ENCODE measurements around the gene FLCN.
"Not testable (repeated sequence)": the region's sequence is repeated elsewhere in the genome, so short reads cannot be mapped to it uniquely, and the experiment has no call there.

The FLCN gene, protein sequence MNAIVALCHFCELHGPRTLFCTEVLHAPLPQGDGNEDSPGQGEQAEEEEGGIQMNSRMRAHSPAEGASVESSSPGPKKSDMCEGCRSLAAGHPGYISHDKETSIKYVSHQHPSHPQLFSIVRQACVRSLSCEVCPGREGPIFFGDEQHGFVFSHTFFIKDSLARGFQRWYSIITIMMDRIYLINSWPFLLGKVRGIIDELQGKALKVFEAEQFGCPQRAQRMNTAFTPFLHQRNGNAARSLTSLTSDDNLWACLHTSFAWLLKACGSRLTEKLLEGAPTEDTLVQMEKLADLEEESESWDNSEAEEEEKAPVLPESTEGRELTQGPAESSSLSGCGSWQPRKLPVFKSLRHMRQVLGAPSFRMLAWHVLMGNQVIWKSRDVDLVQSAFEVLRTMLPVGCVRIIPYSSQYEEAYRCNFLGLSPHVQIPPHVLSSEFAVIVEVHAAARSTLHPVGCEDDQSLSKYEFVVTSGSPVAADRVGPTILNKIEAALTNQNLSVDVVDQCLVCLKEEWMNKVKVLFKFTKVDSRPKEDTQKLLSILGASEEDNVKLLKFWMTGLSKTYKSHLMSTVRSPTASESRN

DNA sequence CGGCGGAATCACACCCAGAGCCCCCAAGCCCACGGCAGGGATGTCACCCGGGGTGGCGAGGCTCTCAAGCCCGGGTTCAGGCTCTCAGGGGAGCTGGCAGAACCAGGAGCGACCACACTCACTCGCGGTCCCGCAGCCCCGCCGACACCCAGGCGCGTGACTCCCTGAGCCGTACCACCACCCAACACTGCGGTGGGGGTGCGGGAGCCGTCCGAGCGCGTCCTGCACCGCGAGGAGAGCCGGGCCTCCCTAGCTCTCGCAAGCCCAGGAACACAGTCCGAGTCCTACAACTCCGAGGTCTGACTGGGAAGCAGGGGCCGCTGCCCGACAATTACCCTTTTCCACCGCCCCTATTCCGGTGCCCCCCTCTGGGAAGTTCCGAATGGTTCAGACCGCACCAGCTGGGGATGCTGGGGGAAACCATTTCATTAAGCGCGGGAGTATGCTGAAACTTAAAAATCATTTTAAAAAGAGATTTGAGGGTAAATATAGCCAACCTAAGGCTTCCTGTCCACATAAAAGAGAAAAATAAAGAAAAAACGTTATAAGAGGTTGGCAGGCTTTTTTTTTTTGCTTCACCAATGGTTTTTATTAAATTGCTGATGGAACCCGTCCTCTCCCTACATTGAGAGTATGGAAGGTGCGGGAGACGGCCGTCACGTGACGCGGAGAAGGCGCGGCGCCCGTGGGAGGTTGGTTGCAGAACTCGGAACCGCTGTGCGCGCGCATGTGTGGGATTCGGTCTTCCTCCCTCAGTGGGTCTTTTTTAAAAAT, at the start of gene FLCN:
Gene FLCN (minus strand): TSS at position 143 of the 774 bp plus-strand sequence. CDS start 9,031 bp downstream, outside the sequence.
- peak within 1 kb of the TSS; percentile 91 for H3K4me3 ChIP-seq (ENCODE audit: low read depth, low read length)

DNA sequence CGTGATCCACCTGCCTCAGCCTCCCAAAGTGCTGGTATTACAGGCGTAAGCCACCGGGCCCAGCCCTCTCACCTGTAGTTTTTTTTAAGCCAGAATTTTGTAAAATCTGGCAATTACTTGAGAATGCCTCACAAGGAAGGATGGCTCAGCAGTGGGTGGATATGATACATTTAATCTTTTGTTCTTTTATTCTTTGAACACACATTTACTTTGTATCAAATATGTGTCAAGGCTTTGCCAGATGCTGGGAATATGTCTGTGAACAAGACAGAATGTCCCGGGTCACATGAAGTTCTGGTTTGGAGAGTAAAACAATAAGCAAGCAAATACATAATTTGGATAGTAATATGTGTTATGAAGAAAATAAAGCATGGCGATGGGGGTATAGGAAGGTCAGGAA, 49.0 kb upstream of the FLCN start:
- H3K4me3 ChIP-seq (ENCODE audit: low read depth, low read length): no peak overlapping the region

DNA sequence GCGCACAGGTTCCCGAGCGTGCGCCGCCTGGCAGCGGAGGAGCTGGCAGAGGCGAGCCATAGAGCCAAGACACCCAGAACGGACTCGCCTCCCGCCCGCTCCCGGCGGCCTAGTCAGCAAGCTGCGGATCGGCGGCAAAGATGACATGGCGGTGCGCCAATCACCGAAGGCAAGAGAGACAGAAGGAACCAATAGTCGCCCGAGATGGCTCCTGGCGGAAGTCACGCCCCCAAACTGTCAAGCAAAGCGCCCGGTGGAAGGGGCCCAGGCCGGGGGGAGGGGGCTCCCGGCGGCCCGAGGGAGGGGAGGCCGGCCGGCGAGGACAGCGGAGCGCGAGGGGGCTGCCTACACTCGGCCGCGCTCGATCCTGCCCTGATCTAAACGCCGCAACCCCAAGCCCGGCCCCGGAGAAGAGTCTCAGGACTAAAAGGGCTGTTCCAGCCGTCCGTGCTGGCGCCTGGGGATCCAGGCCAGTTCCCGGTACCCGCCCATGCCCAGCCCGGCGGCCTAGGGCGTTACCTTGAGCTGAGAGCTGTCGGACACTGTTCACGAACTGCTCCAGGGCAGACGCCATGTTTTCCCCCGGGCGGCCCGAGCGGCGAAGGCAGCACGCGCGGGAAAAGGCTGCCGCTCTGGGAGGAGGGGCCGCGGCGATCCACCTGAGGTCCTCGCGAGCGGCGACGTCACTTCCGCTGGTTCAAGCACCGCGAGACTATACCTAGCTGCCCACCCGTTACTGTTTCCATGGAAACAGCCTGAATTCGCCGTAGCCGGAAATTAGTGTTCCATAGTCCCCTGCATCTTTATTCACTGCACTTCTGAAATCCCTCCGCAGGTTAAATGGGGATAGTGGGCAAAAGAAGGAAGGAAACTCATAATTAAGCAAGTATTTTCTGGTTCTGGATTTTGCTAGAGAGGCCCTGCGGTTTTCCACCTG, 43.9 kb upstream of the FLCN start, which contains the start of gene COPS3:
Gene COPS3 (minus strand): TSS at position 634 of the 937 bp plus-strand sequence. CDS start 60 bp downstream, at position 574.
- H3K4me3 ChIP-seq (ENCODE audit: low read depth, low read length): peak within 1 kb of the TSS; percentile 90

GRCh38 chr17:17279316-17279715, 42.3 kb upstream of the FLCN start:
- peak overlapping the region; percentile 90 for H3K4me3 ChIP-seq (ENCODE audit: low read depth, low read length)

DNA sequence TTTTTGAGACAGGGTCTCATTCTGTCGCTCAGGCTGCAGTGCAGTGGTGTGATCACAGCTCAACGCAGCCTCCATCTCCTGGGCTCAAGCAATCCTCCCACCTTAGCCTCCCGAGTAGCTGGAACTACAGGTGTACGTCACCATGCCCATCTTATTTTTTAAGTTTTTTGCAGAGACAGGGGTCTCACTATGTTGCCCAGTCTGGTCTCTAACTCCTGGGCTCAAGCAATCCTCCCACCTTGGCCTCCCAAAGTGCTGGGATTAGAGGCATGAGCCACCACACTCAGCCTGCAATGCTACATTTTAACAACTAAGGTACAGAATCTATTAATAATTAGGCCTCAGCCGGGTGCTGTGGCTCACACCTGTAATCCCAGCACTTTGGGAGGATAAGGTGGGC, 40.5 kb upstream of the FLCN start:
- H3K4me3 ChIP-seq (ENCODE audit: low read depth, low read length): not testable (repeated sequence)

DNA sequence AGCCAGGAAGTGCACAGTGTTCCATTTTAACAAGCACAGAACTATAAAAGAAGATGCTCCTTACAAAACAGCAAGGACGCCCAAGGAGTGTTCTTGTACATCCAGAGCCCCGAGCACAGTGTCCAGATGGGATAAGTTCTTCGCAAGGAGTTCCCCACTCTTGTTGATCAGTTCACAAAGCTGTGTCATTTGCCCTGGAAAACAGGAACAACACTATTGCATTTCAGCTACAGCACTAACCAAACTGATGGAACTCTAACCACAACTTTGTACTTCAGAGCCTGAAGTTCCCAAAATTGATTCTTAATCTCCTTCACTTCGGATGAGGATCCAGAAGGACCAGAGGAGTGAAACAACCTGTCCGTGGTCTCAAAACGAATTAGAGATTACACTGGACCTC, 39.0 kb upstream of the FLCN start:
- H3K4me3 ChIP-seq (ENCODE audit: low read depth, low read length): no peak overlapping the region

DNA sequence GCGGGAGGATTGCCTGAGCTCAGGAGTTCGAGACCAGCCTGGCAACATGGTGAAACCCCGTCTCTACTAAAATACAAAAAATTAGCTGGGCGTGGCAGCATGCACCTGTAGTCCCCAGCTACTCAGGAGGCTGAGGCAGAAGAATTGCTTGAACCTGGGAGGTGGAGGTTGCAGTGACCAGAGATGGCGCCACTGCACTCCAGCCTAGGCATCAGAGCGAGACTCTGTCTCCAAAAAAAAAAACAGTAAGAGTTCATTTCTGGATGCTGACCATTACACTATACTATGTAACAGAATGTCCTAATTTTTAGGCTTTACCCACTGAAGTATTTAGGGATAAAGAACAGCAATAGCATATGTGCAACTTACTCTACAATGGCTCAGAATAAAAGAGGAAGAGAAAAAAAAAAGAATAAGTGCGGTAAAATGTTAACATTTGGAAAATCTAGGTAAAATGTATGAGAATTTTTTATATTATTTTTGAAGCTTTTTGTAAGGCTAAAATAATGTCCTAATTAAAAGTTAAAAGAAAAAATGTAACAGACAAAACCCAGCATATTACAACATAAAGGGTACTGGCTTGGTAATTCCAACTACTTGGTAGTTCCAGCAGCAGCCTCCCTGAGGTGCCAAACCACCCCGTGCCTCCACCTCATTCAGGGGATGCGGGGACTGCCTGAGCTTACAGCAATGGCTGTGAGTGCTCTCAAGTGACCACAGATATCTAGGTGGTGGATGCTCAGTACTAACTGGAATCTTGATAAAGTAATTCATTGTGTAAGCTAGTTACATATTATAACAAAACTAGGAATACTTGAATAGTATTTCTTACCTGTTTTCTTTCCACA, 33.2 kb upstream of the FLCN start:
- no peak overlapping the region for H3K4me3 ChIP-seq (ENCODE audit: low read depth, low read length)

DNA sequence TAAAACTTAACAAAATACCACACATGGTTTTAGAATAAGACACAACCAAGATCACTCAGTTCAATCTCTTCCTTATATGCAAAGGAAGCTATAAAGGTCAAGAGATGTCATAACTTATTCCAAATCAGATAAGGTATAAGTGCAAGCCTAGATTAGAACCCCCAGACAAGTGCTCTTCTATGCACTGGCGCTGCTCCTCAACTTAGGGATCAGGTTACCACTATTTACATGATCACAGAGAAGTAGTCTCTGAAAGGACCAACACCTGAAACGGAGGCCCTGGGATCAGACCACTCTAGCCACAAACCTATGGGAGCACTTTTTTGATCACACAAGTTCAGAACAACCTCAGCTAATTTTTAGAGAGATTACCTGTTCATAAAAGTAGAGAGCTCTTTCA, 27.5 kb upstream of the FLCN start:
- no peak overlapping the region for H3K4me3 ChIP-seq (ENCODE audit: low read depth, low read length)

DNA sequence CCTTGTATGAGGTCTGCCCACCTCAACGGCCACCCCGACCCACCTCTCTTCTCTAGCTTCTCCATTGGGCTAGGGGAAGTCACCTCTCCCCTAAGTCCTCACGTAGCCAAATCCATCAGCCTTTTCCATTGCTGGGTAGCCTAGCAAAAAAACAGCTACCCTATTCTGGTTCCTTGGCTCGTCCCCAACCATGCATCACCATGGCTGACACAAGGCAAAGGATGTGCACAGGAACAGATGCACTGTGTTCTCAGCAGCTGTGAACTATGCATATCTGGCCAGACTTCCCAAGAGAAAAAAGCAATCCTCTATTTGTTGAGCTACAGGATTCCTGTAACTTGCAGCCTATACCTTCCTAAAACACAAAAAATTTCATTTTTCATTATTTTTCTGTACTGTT, 22.0 kb upstream of the FLCN start:
- no peak overlapping the region for H3K4me3 ChIP-seq (ENCODE audit: low read depth, low read length)

GRCh38 chr17:17258011-17258410, 21.0 kb upstream of the FLCN start:
- H3K4me3 ChIP-seq (ENCODE audit: low read depth, low read length): no peak overlapping the region

DNA sequence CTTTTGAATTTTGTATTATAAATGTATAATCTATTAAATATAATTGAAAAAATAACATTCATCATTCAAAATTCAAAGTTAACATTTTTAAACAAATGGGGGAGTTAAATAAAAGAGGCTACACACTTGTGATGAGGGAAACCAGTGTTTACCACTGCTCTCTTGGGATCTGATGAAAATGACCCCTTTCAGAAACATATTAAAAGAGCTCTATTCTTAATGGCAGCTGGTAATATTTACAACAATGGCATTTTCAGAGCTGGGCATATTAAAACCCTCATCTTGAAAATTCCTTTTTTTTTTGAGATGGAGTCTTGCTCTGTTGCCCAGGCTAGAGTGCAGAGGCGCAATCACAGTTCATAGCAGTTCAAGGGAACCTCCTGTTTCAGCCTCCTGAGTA, 19.3 kb upstream of the FLCN start:
- no peak overlapping the region for H3K4me3 ChIP-seq (ENCODE audit: low read depth, low read length)

GRCh38 chr17:17255689-17256088, 18.7 kb upstream of the FLCN start:
- H3K4me3 ChIP-seq (ENCODE audit: low read depth, low read length): not testable (repeated sequence)

GRCh38 chr17:17254036-17254435, 17.1 kb upstream of the FLCN start:
- H3K4me3 ChIP-seq (ENCODE audit: low read depth, low read length): no peak overlapping the region

DNA sequence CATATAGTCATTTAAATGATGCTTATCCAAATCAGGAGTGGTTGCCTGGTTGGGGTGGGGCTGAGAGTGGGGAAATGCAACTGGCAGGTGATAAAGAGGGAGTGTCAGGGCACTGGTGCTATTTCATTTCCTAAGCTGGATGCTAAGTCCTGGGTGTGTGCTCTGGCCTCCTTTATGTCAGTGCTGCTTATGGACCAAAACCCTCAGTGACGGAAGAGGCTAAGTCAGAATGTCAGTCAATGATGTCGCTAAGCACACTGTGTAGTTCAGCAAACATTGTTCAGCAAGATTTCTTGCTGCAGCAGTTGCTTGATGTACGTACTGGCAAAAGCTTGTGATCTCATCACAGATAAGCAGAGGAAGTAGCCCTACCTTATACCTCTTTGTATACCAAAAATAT, 16.4 kb upstream of the FLCN start:
- H3K4me3 ChIP-seq (ENCODE audit: low read depth, low read length): no peak overlapping the region

DNA sequence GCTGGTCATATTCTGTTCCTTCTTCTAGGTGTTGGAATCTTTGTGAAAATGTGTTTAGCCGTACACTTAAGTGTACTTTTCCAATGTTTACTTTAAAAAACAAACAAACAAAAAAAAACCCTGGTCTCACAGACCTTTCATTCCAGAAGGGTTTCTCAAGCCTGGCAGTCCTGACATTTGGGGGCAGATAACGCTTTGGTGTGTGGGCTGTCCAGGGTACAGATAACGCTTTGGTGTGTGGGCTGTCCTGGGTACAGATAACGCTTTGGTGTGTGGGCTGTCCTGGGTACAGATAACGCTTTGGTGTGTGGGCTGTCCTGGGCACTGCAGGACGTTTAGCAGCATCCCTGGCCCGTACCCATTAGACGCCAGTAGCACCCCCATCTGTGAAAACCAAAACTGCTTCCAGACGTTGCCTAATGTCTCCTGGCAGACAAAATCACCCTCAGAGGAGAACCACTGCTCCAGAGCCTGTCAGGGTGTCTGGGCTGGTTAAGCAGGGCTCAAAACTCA, 15.2 kb upstream of the FLCN start:
- H3K4me3 ChIP-seq (ENCODE audit: low read depth, low read length): no peak overlapping the region

GRCh38 chr17:17246879-17247278, 9.9 kb upstream of the FLCN start:
- H3K4me3 ChIP-seq (ENCODE audit: low read depth, low read length): no peak overlapping the region

GRCh38 chr17:17243163-17243562, 6.2 kb upstream of the FLCN start:
- no peak overlapping the region for H3K4me3 ChIP-seq (ENCODE audit: low read depth, low read length)

DNA sequence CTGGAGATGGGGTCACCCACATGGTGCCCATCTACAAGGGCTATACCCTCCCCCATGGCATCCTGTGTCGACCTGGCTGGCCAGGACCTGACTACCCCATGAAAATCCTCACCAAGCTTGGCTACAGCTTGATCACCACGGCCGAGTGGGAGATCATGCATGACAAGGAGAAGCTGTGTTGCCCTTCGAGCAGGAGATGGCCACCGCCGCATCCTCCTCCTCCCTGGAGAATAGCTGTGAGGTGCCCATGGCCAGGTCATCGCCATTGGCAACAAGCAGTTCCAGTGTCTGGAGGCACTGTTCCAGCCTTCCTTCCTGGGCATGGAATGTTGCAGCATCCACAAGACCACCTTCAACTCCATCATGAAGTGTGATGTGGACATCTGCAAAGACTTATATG, 5.3 kb upstream of the FLCN start:
- H3K4me3 ChIP-seq (ENCODE audit: low read depth, low read length): no peak overlapping the region

DNA sequence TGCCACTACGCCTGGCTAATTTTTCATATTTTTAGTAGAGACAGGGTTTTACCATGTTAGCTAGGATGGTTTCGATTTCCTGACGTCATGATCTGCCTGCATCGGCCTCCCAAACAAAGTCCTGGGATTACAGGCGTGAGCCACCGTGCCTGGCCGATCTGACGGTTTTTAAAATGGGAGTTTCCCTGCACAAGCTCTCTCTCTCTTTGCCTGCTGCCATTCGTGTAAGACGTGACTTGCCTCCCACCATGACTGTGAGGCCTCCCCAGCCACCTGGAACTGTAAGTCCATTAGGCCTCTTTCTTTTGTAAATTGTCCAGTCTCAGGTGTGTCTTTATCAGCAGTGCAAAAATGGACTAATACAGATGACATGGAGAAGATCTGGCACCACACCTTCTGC, 4.7 kb upstream of the FLCN start:
- no peak overlapping the region for H3K4me3 ChIP-seq (ENCODE audit: low read depth, low read length)

- H3K4me3 ChIP-seq (ENCODE audit: low read depth, low read length): no peak overlapping the region
These were observed 2.9 kb upstream of the FLCN start for GRCh38 chr17:17239832-17240231.
